NCI-H82 treated with DMSO at 0.1 percent for 48 hours (cell line): Measurements from ENCODE around the gene FAS.

Experiments used
- DNase-seq: peaks from one replicate; lab custom pipeline; 2025; ENCODE audit not compliant: unreplicated experiment; lab: John Stamatoyannopoulos, UW

Gene FAS

GRCh38 chr10:89032141-89032891, 41.7 kb downstream of the FAS start:
- peak; percentile 22 for DNase-seq

- DNase-seq: no peak
Observed at GRCh38 chr10:89035461-89035860, 44.9 kb downstream of the FAS start.

- no peak for DNase-seq
Observed at GRCh38 chr10:89037096-89037495, 46.5 kb downstream of the FAS start.

GRCh38 chr10:89042562-89042961, 52.0 kb downstream of the FAS start:
- DNase-seq: no peak

GRCh38 chr10:89043052-89043451, 52.5 kb downstream of the FAS start:
- DNase-seq: no peak

GRCh38 chr10:89047397-89047796, 56.8 kb downstream of the FAS start:
- DNase-seq: no peak

- no peak for DNase-seq
Observed at GRCh38 chr10:89051593-89051992, 61.0 kb downstream of the FAS start.

- no peak for DNase-seq
Observed at GRCh38 chr10:89053555-89053954, 63.0 kb downstream of the FAS start.

- DNase-seq: no peak
Observed at GRCh38 chr10:89055159-89055558, 64.6 kb downstream of the FAS start.

GRCh38 chr10:89062861-89063260, 72.3 kb downstream of the FAS start:
- DNase-seq: no peak

GRCh38 chr10:89063465-89063864, 72.9 kb downstream of the FAS start:
- no peak for DNase-seq

GRCh38 chr10:89064748-89065147, 74.2 kb downstream of the FAS start:
- DNase-seq: no peak
